Measurements from ENCODE around the gene MRNIP. TPM values are rescaled to one million over a fixed set of nuclear protein-coding genes. Genes with fewer than 3 reads are reported as not detected.

MRNIP gene
- total and polyA plus RNA-seq, 4 donors = 5.4 to 12.0 (median 7.3) TPM

- no peaks in the 10 kb centered on the region for H3K27me3 ChIP-seq (ENCODE audit: control insufficient read depth in 4 of 4, insufficient read depth in 4 of 4, low read length in 3 of 4)
- no peak for TF ChIP-seq TAF1 (conservative IDR thresholded peaks at IDR 0.05)
- no peak for TF ChIP-seq MAX (IDR thresholded peaks at IDR 0.05)
- TF ChIP-seq ZBTB33 (IDR thresholded peaks at IDR 0.05) = no peak
- no peak for TF ChIP-seq EGR1 (IDR thresholded peaks at IDR 0.05; ENCODE audit: low read depth in 2 of 2)
- TF ChIP-seq FOXA1 (IDR thresholded peaks at IDR 0.05) = no peak
- no peak for TF ChIP-seq ATF3 (IDR thresholded peaks at IDR 0.05)
- TF ChIP-seq RAD21 (IDR thresholded peaks at IDR 0.05) = no peak
- TF ChIP-seq YY1 (IDR thresholded peaks at IDR 0.05) = no peak
- peak overlapping the region in 2 of 3 donors; percentile 25 to 39 for H3K4me3 ChIP-seq (ENCODE audit: low read depth in 1 of 3, low read length in 3 of 3)
- 62% methylated on average over 14 of the region's 14 CpGs for WGBS
- peak overlapping the region in 1 of 2 donors; percentile 62 for H3K9ac ChIP-seq (ENCODE audit: low read depth in 1 of 2, low read length in 2 of 2)
- no peaks in the 10 kb centered on the region for H3K36me3 ChIP-seq (ENCODE audit: control insufficient read depth in 4 of 4, insufficient read depth in 3 of 4, low read depth in 1 of 4, low read length in 3 of 4)
- no peaks in the 10 kb centered on the region for H3K9me3 ChIP-seq (ENCODE audit: control insufficient read depth in 4 of 4, low read length in 3 of 4)
- peak overlapping the region; percentile 94 to 99 for H3K27ac ChIP-seq (ENCODE audit: low read depth in 1 of 2, low read length in 2 of 2)
- H3K4me1 ChIP-seq (ENCODE audit: control insufficient read depth in 4 of 4, insufficient read depth in 4 of 4, low read length in 3 of 4) = peaks cover 25 to 57% (median 35%) of the 10 kb centered on the region in 4 donors
- DNase-seq (ENCODE audit: low spot score) = no peak
Measured at GRCh38 chr5:179817890-179818745, 40.5 kb downstream of the MRNIP start.

- H3K4me1 ChIP-seq (ENCODE audit: control insufficient read depth in 4 of 4, insufficient read depth in 4 of 4, low read length in 3 of 4) = peaks cover 25 to 57% (median 35%) of the 10 kb centered on the region in 4 donors
- H3K9ac ChIP-seq (ENCODE audit: low read depth in 1 of 2, low read length in 2 of 2) = no peak overlapping the region
- peak overlapping the region in 1 of 3 donors; percentile 51 for H3K4me3 ChIP-seq (ENCODE audit: low read depth in 1 of 3, low read length in 3 of 3)
- H3K27me3 ChIP-seq (ENCODE audit: control insufficient read depth in 4 of 4, insufficient read depth in 4 of 4, low read length in 3 of 4) = no peaks in the 10 kb centered on the region
- no peaks in the 10 kb centered on the region for H3K36me3 ChIP-seq (ENCODE audit: control insufficient read depth in 4 of 4, insufficient read depth in 3 of 4, low read depth in 1 of 4, low read length in 3 of 4)
- WGBS = 89% methylated on average over 8 of the region's 8 CpGs
- TF ChIP-seq RAD21 (IDR thresholded peaks at IDR 0.05) (no peak), SP1 (IDR thresholded peaks at IDR 0.05) (no peak), TAF1 (conservative IDR thresholded peaks at IDR 0.05) (no peak), MAX (IDR thresholded peaks at IDR 0.05) (no peak), REST (IDR thresholded peaks at IDR 0.05) (no peak), ATF3 (IDR thresholded peaks at IDR 0.05) (no peak), GABPA (IDR thresholded peaks at IDR 0.05 in 1 of 2, conservative IDR thresholded peaks at IDR 0.05 in 1 of 2) (no peak), RXRA (IDR thresholded peaks at IDR 0.05) (no peak), JUND (IDR thresholded peaks at IDR 0.05) (no peak), ZBTB33 (IDR thresholded peaks at IDR 0.05) (no peak), FOXA2 (IDR thresholded peaks at IDR 0.05) (no peak), HNF4A (conservative IDR thresholded peaks at IDR 0.05) (no peak), NR2F2 (IDR thresholded peaks at IDR 0.05) (no peak), HNF4G (IDR thresholded peaks at IDR 0.05) (no peak), FOXA1 (IDR thresholded peaks at IDR 0.05) (no peak), YY1 (IDR thresholded peaks at IDR 0.05) (no peak), CTCF (IDR thresholded peaks at IDR 0.05; ENCODE audit: low read depth, low read length, missing input control) (no peak)
- DNase-seq (ENCODE audit: low spot score) = no peak
- H3K27ac ChIP-seq (ENCODE audit: low read depth in 1 of 2, low read length in 2 of 2) = peak overlapping the region in 1 of 2 donors; percentile 23
- H3K9me3 ChIP-seq (ENCODE audit: control insufficient read depth in 4 of 4, low read length in 3 of 4) = no peaks in the 10 kb centered on the region
Measured at GRCh38 chr5:179817470-179817840, 41.2 kb downstream of the MRNIP start.
